Peyer's patch (tissue), 4 donors: Measurements from ENCODE around the gene GLI3. TPM values are rescaled to one million over a fixed set of nuclear protein-coding genes. Genes with fewer than 3 reads are reported as not detected.

ENCODE experiments used
- DNase-seq, 3 donors: peaks; one replicate each; pipeline ENCODE4 v3.0.0-alpha.2; 2017 to 2019
- H3K27ac ChIP-seq, 4 donors: fragments of 200-600 bp; sonication (generic); one replicate each; pipeline ENCODE4 v1.5.1; 2016 to 2019
- H3K27me3 ChIP-seq, 2 donors: fragments of 200-600 bp; sonication (generic); one replicate each; pipeline ENCODE4 v1.5.1; 2019
- H3K36me3 ChIP-seq, 3 donors: fragments of 200-600 bp; sonication (generic); one replicate each; pipeline ENCODE4 v1.5.1; 2016 to 2019
- H3K4me1 ChIP-seq, 4 donors: fragments of 200-600 bp; sonication (generic); one replicate each; pipeline ENCODE4 v1.5.1; 2016 to 2019
- H3K4me3 ChIP-seq, 4 donors: fragments of 200-600 bp; sonication (generic); 1 replicate in 3 of 4; 2 replicates in 1 of 4; pipeline ENCODE4 v1.5.1; 2016 to 2019; ENCODE audit warnings: mild to moderate bottlenecking in 1 of 4
- H3K9me3 ChIP-seq, 4 donors: fragments of 200-600 bp; sonication (generic); one replicate each; pipeline ENCODE4 v1.5.1; 2016 to 2019; ENCODE audit warnings: mild to moderate bottlenecking in 1 of 4
- CTCF ChIP-seq, 6 experiments: fragments of 450-650 bp in 4 of 6; fragments of 200-600 bp in 2 of 6; sonication (generic) in 1 of 6; IDR thresholded peaks; one replicate each; pipeline ENCODE4 v1.5.1; 2017 to 2019; ENCODE audit warnings: antibody characterized with exemption in 6 of 6, mild to moderate bottlenecking in 3 of 6, moderate library complexity in 1 of 6
- POLR2A ChIP-seq, 2 donors: fragments of 450-650 bp; IDR thresholded peaks; one replicate each; pipeline ENCODE4 v1.5.1; 2017; ENCODE audit warnings: antibody characterized with exemption in 2 of 2, mild to moderate bottlenecking in 2 of 2, moderate library complexity in 2 of 2
- total RNA-seq, 4 donors: library from RNA; depleted of rRNA; stranded (reverse); fragments of >200 nt; gene quantifications; one replicate each; pipeline ENCODE4 v1.1.0, GENCODE V29; 2016

GLI3 gene
- total RNA-seq, 4 donors from 2014 or later: 0.53 to 30.5 (median 3.1) TPM

GRCh38 chr7:42272793-42273665 lies 36.0 kb upstream of the GLI3 start:
- TF ChIP-seq POLR2A (IDR thresholded peaks at IDR 0.05) (no peak), CTCF (IDR thresholded peaks at IDR 0.05) (no peak)
- H3K4me1 ChIP-seq: no peaks in the 10 kb centered on the region
- no peak for DNase-seq
- H3K36me3 ChIP-seq: no peaks in the 10 kb centered on the region
- H3K27me3 ChIP-seq: no peaks in the 10 kb centered on the region
- no peak overlapping the region for H3K27ac ChIP-seq
- H3K4me3 ChIP-seq: no peak overlapping the region
- no peaks in the 10 kb centered on the region for H3K9me3 ChIP-seq

GRCh38 chr7:42269161-42269560 lies 32.2 kb upstream of the GLI3 start:
- Histone ChIP-seq H3K9me3 (no peaks in the 10 kb centered on the region), H3K4me1 (no peaks in the 10 kb centered on the region), H3K27me3 (no peaks in the 10 kb centered on the region), H3K27ac (no peak overlapping the region), H3K36me3 (no peaks in the 10 kb centered on the region), H3K4me3 (no peak overlapping the region)
- TF ChIP-seq CTCF (IDR thresholded peaks at IDR 0.05) (no peak), POLR2A (IDR thresholded peaks at IDR 0.05) (no peak)
- DNase-seq: no peak

- no peak overlapping the region for H3K4me3 ChIP-seq
- H3K27ac ChIP-seq: no peak overlapping the region
- no peaks in the 10 kb centered on the region for H3K4me1 ChIP-seq
- DNase-seq: no peak
- no peak for TF ChIP-seq CTCF (IDR thresholded peaks at IDR 0.05)
- no peaks in the 10 kb centered on the region for H3K36me3 ChIP-seq
- H3K9me3 ChIP-seq: no peaks in the 10 kb centered on the region
- no peaks in the 10 kb centered on the region for H3K27me3 ChIP-seq
These were observed 27.7 kb upstream of the GLI3 start for GRCh38 chr7:42264702-42265101.

GRCh38 chr7:42263971-42264370 lies 27.0 kb upstream of the GLI3 start:
- no peak for DNase-seq
- H3K27ac ChIP-seq: no peak overlapping the region
- no peak for TF ChIP-seq POLR2A (IDR thresholded peaks at IDR 0.05)
- TF ChIP-seq CTCF (IDR thresholded peaks at IDR 0.05): no peak

GRCh38 chr7:42262964-42263363 lies 26.0 kb upstream of the GLI3 start:
- Histone ChIP-seq H3K4me1 (no peaks in the 10 kb centered on the region), H3K9me3 (no peaks in the 10 kb centered on the region), H3K27me3 (no peaks in the 10 kb centered on the region), H3K4me3 (no peak overlapping the region), H3K27ac (no peak overlapping the region), H3K36me3 (no peaks in the 10 kb centered on the region)
- TF ChIP-seq POLR2A (IDR thresholded peaks at IDR 0.05) (no peak), CTCF (IDR thresholded peaks at IDR 0.05) (no peak)
- DNase-seq: no peak

More at GRCh38 chr7:42263971-42264370, 27.0 kb upstream of the GLI3 start:
- no peaks in the 10 kb centered on the region for H3K4me1 ChIP-seq
- no peaks in the 10 kb centered on the region for H3K27me3 ChIP-seq
- H3K9me3 ChIP-seq: no peaks in the 10 kb centered on the region
- no peak overlapping the region for H3K4me3 ChIP-seq
- H3K36me3 ChIP-seq: no peaks in the 10 kb centered on the region
